GM19395 (cell line): Measurements from ENCODE around the gene CSTA.
A peak's percentile ranks its signal among the peaks of the same experiment; 100 is the strongest.

Source experiments
- ATAC-seq: cut with Tn5 transposase; IDR thresholded peaks from one replicate; pipeline ENCODE4 v1.9.1; 2021; ENCODE audit warnings: mild to moderate bottlenecking, moderate library complexity; ENCODE audit not compliant: unreplicated experiment

The CSTA gene

GRCh38 chr3:122324871-122325323 is at the start of gene CSTA:
Gene CSTA, plus strand, starts transcription at chr3:122325248. Its CDS starts 45 bp downstream, at chr3:122325293.
- ATAC-seq: no peak

GRCh38 chr3:122281891-122282290 is 43.2 kb upstream of the CSTA start:
- ATAC-seq: no peak

- ATAC-seq: no peak
Measured at GRCh38 chr3:122283796-122284445, 41.1 kb upstream of the CSTA start.

GRCh38 chr3:122284486-122284885 is 40.6 kb upstream of the CSTA start:
- no peak for ATAC-seq

- ATAC-seq: no peak
Measured at GRCh38 chr3:122294359-122294758, 30.7 kb upstream of the CSTA start.

GRCh38 chr3:122295266-122296062 is 29.6 kb upstream of the CSTA start:
- no peak for ATAC-seq

- ATAC-seq: peak; percentile 70
Measured at GRCh38 chr3:122298239-122298638, 26.8 kb upstream of the CSTA start.

- ATAC-seq: no peak
Measured at GRCh38 chr3:122299215-122299614, 25.8 kb upstream of the CSTA start.

GRCh38 chr3:122299872-122300460 is 25.1 kb upstream of the CSTA start:
- ATAC-seq: no peak

- ATAC-seq: peak; percentile 55
Measured at GRCh38 chr3:122301063-122301462, 24.0 kb upstream of the CSTA start.

GRCh38 chr3:122305818-122306621 is 19.0 kb upstream of the CSTA start:
- no peak for ATAC-seq

GRCh38 chr3:122306622-122306953 is 18.5 kb upstream of the CSTA start:
- ATAC-seq: no peak

- no peak for ATAC-seq
Measured at GRCh38 chr3:122307094-122307687, 17.9 kb upstream of the CSTA start.

GRCh38 chr3:122307976-122308375 is 17.1 kb upstream of the CSTA start:
- no peak for ATAC-seq

GRCh38 chr3:122310361-122310760 is 14.7 kb upstream of the CSTA start:
- no peak for ATAC-seq

GRCh38 chr3:122312826-122313225 is 12.2 kb upstream of the CSTA start:
- no peak for ATAC-seq

- ATAC-seq: no peak
Measured at GRCh38 chr3:122313281-122313680, 11.8 kb upstream of the CSTA start.

GRCh38 chr3:122314228-122314876 is 10.7 kb upstream of the CSTA start:
- ATAC-seq: no peak

- ATAC-seq: no peak
Measured at GRCh38 chr3:122315619-122316018, 9.4 kb upstream of the CSTA start.

GRCh38 chr3:122316368-122316767 is 8.7 kb upstream of the CSTA start:
- no peak for ATAC-seq
